ENCODE results near the gene GORASP2. TPM values are rescaled to one million over a fixed set of nuclear protein-coding genes. Genes with fewer than 3 reads are reported as not detected.

The GORASP2 gene
- 38.3 and 67.1 TPM in 2 replicates for total RNA-seq (ENCODE audit: low replicate concordance)

DNA sequence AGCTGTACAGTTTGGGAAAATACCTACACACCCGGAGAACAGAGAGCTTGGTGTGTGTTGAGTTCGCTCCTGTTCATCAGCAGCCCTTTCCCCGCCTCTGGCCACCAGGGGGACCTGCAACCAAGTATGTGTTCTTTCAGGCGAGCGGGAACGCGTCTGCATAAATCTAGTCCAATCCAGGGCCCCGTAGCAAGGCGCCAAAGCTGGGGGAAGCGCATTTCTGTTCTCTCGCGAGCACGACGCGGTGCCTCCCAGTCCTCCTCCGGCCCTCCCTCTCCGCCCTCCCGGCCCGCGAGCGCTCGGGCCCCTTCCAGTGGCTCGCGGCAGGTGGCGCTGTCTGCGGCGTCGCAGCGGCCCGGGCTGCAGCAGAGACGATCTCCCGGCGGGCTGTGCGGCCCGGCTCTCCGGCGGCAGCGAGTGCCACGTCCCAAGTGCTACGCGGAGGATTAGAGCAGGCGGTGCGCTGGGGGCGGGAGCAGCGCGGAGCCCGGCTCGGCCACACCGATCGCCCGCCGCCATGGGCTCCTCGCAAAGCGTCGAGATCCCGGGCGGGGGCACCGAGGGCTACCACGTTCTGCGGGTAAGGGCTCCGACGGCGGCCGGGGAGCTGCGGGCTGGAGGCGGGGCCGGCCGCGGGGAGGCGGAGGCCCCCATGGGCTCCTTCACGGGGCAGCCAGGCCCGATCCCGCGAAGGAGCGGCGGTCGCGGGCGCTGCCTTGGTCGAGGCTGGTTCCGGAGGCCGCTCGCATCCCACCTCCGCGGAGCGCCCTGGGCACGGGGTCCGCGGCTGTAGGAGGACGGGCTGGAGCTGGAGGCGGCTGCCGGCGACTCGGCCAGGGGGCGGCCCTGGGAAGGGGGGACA is at the start of gene GORASP2:
TSS of gene GORASP2 (plus strand) at position 430 of the 862 bp plus-strand sequence. CDS start at position 518, 88 bp downstream.
- Mint-ChIP-seq H3K36me3 (peaks cover 2% of the 10 kb centered on the region), H3K27ac (peak within 1 kb of the TSS; percentile 78)
- peak; percentile 58 for TF ChIP-seq EZH2 (IDR thresholded peaks at IDR 0.05)
- no peak for TF ChIP-seq EZH2phosphoT487 (IDR thresholded peaks at IDR 0.05)
- TF ChIP-seq, protein P1, sequence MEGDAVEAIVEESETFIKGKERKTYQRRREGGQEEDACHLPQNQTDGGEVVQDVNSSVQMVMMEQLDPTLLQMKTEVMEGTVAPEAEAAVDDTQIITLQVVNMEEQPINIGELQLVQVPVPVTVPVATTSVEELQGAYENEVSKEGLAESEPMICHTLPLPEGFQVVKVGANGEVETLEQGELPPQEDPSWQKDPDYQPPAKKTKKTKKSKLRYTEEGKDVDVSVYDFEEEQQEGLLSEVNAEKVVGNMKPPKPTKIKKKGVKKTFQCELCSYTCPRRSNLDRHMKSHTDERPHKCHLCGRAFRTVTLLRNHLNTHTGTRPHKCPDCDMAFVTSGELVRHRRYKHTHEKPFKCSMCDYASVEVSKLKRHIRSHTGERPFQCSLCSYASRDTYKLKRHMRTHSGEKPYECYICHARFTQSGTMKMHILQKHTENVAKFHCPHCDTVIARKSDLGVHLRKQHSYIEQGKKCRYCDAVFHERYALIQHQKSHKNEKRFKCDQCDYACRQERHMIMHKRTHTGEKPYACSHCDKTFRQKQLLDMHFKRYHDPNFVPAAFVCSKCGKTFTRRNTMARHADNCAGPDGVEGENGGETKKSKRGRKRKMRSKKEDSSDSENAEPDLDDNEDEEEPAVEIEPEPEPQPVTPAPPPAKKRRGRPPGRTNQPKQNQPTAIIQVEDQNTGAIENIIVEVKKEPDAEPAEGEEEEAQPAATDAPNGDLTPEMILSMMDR (IDR thresholded peaks at IDR 0.05): peak; percentile 81

DNA sequence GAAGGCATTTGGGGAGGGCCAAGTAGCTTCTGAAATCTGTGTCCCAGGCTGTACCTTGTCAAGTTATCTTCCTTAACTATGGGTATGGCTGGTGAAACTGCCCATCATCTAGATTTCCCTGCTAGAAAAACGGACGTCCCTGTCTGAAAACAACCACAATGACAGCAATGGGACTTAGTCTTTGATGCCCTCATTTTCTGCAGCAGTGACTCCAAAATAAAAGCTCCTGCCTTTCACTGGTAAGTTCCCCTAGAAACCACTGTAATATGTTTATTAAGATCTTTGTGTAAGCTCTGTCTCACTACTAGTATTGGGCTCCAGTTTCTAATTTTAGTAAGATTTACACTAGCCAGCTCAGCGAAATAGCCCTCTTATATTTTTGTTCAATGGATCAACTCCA is 47.2 kb upstream of the GORASP2 start:
- H3K9me3 Mint-ChIP-seq: no peaks in the 10 kb centered on the region
- Histone ChIP-seq H3K4me1 (no peaks in the 10 kb centered on the region), H3K79me2 (ENCODE audit: low read depth) (no peaks in the 10 kb centered on the region), H3K9me3 (ENCODE audit: low read depth) (no peaks in the 10 kb centered on the region), H2AFZ (replicated peaks) (no peak overlapping the region), H3K27ac (no peak overlapping the region), H3F3A (ENCODE audit: low read depth) (no peaks in the 10 kb centered on the region), H3K9ac (no peak overlapping the region), H3K4me3 (no peak overlapping the region), H3K4me2 (no peak overlapping the region), H3K27me3 (no peaks in the 10 kb centered on the region), H4K20me1 (ENCODE audit: low read depth) (no peaks in the 10 kb centered on the region), H3K36me3 (no peaks in the 10 kb centered on the region)
- no peak for DNase-seq (ENCODE audit: low spot score)
- H3K36me3 Mint-ChIP-seq: no peaks in the 10 kb centered on the region
- peaks cover 5% of the 10 kb centered on the region for H3K27me3 Mint-ChIP-seq (ENCODE audit: insufficient read depth, low read depth)
- peaks cover 4% of the 10 kb centered on the region for H3K4me1 Mint-ChIP-seq
- TF ChIP-seq, protein P1 (IDR thresholded peaks at IDR 0.05): no peak
- TF ChIP-seq EZH2phosphoT487 (IDR thresholded peaks at IDR 0.05) (no peak), EZH2 (IDR thresholded peaks at IDR 0.05) (no peak)
- H3K4me3 Mint-ChIP-seq: no peak overlapping the region
- H3K27ac Mint-ChIP-seq: no peak overlapping the region

More for the DNA sequence above, at the start of gene GORASP2:
- H3K27me3 Mint-ChIP-seq (ENCODE audit: insufficient read depth, low read depth): peaks cover 2% of the 10 kb centered on the region
- Histone ChIP-seq H3K27ac (peak within 1 kb of the TSS; percentile 87), H4K20me1 (ENCODE audit: low read depth) (peaks cover 43% of the 10 kb centered on the region), H3K79me2 (ENCODE audit: low read depth) (peaks cover 57% of the 10 kb centered on the region), H3K4me2 (peak within 1 kb of the TSS; percentile 87), H3K9me3 (ENCODE audit: low read depth) (no peaks in the 10 kb centered on the region), H2AFZ (replicated peaks) (peak within 1 kb of the TSS; percentile 75), H3K4me3 (peak within 1 kb of the TSS; percentile 73), H3F3A (ENCODE audit: low read depth) (peaks cover 24% of the 10 kb centered on the region), H3K27me3 (no peaks in the 10 kb centered on the region), H3K4me1 (peaks cover 29% of the 10 kb centered on the region), H3K36me3 (no peaks in the 10 kb centered on the region), H3K9ac (peak within 1 kb of the TSS; percentile 72)
- peaks cover 7% of the 10 kb centered on the region for H3K9me3 Mint-ChIP-seq
- peak; percentile 100 for DNase-seq (ENCODE audit: low spot score)
- peak within 1 kb of the TSS; percentile 91 for H3K4me3 Mint-ChIP-seq
- H3K4me1 Mint-ChIP-seq: peaks cover 27% of the 10 kb centered on the region

DNA sequence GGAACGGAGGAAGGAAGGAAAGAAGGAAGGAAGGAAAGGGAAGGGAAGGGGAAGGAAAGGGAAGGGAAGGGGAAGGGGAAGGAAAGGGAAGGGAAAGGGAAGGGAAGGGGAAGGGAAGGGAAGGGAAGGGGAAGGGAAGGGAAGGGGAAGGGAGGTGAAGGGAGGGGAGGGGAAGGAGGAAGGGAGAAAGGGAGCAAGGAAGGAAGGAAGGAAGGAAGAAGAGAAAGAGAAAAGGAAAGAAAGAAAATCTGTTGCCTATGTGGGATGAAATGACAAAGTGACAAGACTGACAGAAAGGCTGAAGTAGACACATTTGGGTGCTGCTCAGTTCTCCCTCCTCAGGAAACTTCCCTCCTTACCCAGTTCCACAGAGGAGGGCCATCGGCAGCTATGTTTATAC is 46.3 kb upstream of the GORASP2 start:
- H2AFZ ChIP-seq (replicated peaks): no peak overlapping the region
- H3K4me1 Mint-ChIP-seq: peaks cover 4% of the 10 kb centered on the region

More for the DNA sequence above, 46.3 kb upstream of the GORASP2 start:
- H3K9ac ChIP-seq: no peak overlapping the region
- H3K4me2 ChIP-seq: no peak overlapping the region
- Mint-ChIP-seq H3K27me3 (ENCODE audit: insufficient read depth, low read depth) (peaks cover 5% of the 10 kb centered on the region), H3K27ac (no peak overlapping the region), H3K4me3 (no peak overlapping the region), H3K36me3 (no peaks in the 10 kb centered on the region), H3K9me3 (no peaks in the 10 kb centered on the region)
- TF ChIP-seq, protein P1 (IDR thresholded peaks at IDR 0.05): no peak
- TF ChIP-seq EZH2 (IDR thresholded peaks at IDR 0.05) (no peak), EZH2phosphoT487 (IDR thresholded peaks at IDR 0.05) (no peak)
- no peaks in the 10 kb centered on the region for H4K20me1 ChIP-seq (ENCODE audit: low read depth)
- H3K4me1 ChIP-seq: no peaks in the 10 kb centered on the region
- no peaks in the 10 kb centered on the region for H3K9me3 ChIP-seq (ENCODE audit: low read depth)
- no peak overlapping the region for H3K27ac ChIP-seq
- H3F3A ChIP-seq (ENCODE audit: low read depth): no peaks in the 10 kb centered on the region
- DNase-seq (ENCODE audit: low spot score): no peak
- H3K36me3 ChIP-seq: no peaks in the 10 kb centered on the region
- H3K79me2 ChIP-seq (ENCODE audit: low read depth): no peaks in the 10 kb centered on the region
- H3K4me3 ChIP-seq: no peak overlapping the region
- no peaks in the 10 kb centered on the region for H3K27me3 ChIP-seq

All from neural progenitor cell (in vitro differentiated cells).